SU-DHL-6 (cell line): ENCODE data around the gene RESP18.

Source experiments
- EZH2phosphoT487 ChIP-seq: fragments of 200-600 bp; sonication (generic), shearing (Covaris generic); conservative IDR thresholded peaks from 2 replicates; pipeline ENCODE4 v1.6.1; 2018; ENCODE audit warnings: mild to moderate bottlenecking, antibody characterized with exemption, low read length, moderate library complexity, mixed read lengths
- TF ChIP-seq, protein P1 (sequence below): fragments of 200-600 bp; sonication (generic); IDR thresholded peaks from one replicate; pipeline ENCODE4 v1.5.1; 2017; ENCODE audit warnings: antibody characterized with exemption, mild to moderate bottlenecking, low read length, moderate library complexity; ENCODE audit not compliant: insufficient read depth, poor library complexity, severe bottlenecking

DNA sequence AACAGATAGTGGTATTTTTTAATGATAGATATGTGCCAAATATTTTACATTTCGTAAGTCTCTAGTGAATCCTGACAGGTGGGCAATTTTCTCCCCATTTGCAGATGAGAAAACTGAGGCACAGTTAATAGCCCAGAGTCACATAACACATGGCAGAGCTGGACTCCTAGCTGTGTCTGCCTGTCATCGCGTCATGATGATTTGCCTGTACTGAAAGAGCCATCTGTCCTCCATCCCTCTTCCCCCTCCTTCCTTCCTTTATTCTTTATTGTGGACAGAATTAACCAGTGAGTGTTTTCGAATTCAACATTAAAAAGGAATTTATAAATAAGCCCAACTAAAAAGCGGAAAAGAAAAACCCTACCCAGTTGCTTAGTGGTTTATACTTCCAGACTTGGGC lies 50.2 kb downstream of the RESP18 start:
- TF ChIP-seq, protein P1, sequence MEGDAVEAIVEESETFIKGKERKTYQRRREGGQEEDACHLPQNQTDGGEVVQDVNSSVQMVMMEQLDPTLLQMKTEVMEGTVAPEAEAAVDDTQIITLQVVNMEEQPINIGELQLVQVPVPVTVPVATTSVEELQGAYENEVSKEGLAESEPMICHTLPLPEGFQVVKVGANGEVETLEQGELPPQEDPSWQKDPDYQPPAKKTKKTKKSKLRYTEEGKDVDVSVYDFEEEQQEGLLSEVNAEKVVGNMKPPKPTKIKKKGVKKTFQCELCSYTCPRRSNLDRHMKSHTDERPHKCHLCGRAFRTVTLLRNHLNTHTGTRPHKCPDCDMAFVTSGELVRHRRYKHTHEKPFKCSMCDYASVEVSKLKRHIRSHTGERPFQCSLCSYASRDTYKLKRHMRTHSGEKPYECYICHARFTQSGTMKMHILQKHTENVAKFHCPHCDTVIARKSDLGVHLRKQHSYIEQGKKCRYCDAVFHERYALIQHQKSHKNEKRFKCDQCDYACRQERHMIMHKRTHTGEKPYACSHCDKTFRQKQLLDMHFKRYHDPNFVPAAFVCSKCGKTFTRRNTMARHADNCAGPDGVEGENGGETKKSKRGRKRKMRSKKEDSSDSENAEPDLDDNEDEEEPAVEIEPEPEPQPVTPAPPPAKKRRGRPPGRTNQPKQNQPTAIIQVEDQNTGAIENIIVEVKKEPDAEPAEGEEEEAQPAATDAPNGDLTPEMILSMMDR = no peak
- no peak for TF ChIP-seq EZH2phosphoT487
